Measurements from ENCODE around the gene ACP5.
"Not testable (repeated sequence)": the region's sequence is repeated elsewhere in the genome, so short reads cannot be mapped to it uniquely, and the experiment has no call there.

ACP5 gene

GRCh38 chr19:11577451-11578257 is at the start of gene ACP5:
ACP5 (minus strand) TSS chr19:11577645; CDS start chr19:11577317, 328 bp downstream.
- DNase-seq (ENCODE audit: low read depth): no peak

GRCh38 chr19:11626252-11626651 is 48.8 kb upstream of the ACP5 start:
- DNase-seq (ENCODE audit: low read depth): no peak

DNA sequence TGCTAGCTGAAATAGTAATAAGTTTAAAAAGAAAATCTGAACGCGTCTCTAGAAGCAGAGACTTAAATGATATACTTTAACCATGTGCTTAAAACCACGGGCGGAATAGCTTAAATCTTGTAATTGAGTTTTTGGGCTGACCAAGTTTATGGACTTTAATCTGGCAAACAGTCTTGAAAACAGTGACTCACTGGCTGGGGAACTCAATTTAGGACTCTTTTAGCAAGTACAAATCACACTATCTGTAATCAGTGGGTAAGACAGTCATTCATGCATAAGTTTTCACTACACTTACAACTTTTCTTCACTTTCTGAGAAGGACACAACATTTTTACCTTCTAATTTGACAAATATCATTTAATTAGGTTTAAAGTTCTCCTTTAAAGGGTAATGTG is 46.6 kb upstream of the ACP5 start:
- no peak for DNase-seq (ENCODE audit: low read depth)

GRCh38 chr19:11622401-11622800 is 45.0 kb upstream of the ACP5 start:
- not testable (repeated sequence) for DNase-seq (ENCODE audit: low read depth)

GRCh38 chr19:11620553-11620952 is 43.1 kb upstream of the ACP5 start:
- DNase-seq (ENCODE audit: low read depth): no peak

DNA sequence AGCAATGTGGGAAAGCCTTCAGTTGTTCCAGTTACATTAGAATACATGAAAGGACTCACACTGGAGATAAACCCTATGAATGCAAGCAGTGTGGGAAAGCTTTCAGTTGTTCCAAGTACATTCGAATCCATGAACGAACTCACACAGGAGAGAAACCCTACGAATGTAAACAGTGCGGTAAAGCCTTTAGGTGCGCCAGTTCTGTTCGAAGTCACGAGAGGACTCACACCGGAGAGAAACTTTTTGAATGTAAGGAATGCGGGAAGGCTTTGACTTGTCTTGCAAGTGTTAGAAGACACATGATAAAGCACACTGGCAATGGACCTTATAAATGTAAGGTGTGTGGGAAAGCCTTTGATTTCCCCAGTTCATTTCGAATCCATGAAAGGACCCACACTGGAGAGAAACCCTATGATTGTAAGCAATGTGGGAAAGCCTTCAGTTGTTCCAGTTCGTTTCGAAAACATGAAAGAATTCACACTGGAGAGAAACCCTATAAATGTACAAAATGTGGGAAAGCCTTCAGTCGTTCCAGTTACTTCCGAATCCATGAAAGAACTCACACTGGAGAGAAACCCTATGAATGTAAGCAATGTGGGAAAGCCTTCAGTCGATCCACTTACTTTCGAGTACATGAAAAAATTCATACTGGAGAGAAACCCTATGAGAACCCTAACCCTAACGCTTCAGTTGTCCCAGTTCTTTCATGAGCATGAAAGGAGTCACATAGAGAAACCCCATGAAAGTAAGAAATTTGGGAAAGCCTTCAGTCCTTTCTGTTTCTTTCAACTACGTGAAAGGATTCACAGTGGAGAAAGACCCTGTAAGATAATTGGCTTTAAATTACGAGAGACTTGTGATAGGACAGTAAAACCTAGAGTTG is 40.0 kb upstream of the ACP5 start:
- DNase-seq (ENCODE audit: low read depth): no peak

DNA sequence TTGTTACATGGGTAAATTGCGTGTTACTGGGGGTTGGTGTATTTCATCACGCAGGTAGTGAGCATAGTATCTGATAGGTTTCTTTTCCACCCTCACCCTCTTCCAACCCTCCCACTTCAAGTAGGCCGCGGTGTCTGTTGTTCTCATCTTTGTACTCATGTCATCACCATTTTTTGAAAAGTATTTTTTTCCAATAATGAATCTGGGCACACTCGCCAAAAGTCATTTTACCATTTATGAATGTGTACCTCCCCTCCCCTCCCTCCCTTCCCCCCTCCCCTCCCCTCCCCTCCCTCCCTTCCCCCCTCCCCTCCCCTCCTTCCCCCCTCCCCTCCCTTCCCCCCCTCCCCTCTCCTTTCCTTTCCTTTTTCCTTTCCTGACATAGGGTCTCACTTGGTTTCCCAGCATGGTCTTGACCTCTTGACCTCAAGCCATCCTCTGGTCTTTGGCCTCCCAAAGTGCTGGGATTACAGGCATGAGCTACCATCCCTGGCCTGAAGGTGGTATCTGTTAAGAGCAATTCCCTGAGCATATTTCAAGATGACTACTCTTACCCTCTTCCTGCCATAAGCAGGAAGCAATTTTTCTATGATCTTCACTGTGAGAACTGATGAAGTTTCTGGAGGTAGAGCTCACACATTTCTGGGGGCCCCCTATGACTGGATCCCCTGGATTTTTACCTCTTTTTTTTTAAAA is 35.5 kb upstream of the ACP5 start:
- DNase-seq (ENCODE audit: low read depth): no peak

DNA sequence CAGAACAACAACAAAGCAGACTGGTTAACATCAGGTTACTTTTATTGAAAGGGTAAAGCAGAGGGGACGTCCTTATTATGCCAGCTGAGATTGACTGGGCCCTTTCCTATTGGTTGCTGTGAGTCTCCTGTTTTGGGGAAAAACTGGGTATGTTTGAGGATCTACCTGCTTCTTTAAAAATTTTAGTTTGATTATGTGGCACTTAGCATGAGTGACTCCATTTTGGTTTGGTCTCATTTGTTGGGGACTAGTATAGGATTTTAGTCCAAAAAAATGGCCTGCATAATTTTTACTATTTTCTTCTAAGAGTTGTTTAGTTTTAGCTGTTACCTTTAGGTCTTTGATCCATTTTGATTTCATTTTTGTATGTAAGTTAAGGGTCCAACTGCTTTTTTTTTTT is 34.3 kb upstream of the ACP5 start:
- no peak for DNase-seq (ENCODE audit: low read depth)

- DNase-seq (ENCODE audit: low read depth): no peak
These were observed 29.0 kb upstream of the ACP5 start for GRCh38 chr19:11606484-11606883.

DNA sequence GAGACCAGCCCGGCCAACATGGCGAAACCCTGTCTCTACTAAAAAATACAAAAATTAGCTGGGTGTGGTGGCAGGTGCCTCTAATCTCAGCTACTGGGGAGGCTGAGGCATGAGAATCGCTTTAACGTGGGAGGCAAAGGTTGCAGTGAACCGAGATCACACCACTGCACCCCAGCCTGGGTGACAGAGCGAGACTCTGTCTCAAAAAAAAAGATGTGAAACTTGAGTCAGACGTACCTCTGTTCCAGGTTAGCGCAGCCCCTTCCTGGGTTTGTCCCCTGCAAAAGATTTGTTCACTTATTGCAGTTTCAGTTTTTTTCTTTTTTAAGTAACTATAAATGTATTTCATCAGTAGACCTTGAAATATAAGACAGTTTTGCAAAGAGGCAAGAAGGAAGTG is 22.3 kb upstream of the ACP5 start:
- DNase-seq (ENCODE audit: low read depth): not testable (repeated sequence)

- DNase-seq (ENCODE audit: low read depth): no peak
These were observed 21.3 kb upstream of the ACP5 start for GRCh38 chr19:11598746-11599145.

DNA sequence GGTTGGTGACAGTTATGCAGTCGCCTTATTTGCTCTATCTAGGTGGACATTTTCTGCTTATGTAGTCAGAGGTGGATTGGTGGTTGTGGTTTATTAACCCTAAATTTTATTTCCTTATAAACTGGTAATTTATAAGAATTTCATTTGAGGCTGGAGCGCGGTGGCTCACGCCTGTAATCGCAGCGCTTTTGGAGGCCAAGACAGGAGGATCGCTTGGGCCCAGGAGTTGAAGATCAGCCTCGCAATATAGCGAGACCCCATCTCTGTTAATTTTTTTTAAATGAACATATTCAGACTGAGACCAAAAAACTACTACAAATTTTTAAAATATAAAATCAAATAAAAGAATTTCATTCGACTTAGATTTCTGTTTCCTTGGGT is 20.6 kb upstream of the ACP5 start:
- DNase-seq (ENCODE audit: low read depth): no peak

- DNase-seq (ENCODE audit: low read depth): peak; percentile 95
These were observed 20.0 kb upstream of the ACP5 start, which contains the start of gene ZNF627 for GRCh38 chr19:11597202-11598102. ZNF627 (plus strand) TSS chr19:11597483; CDS start chr19:11597628, 145 bp downstream.

GRCh38 chr19:11596156-11596555 is 18.7 kb upstream of the ACP5 start:
- no peak for DNase-seq (ENCODE audit: low read depth)

- DNase-seq (ENCODE audit: low read depth): no peak
These were observed 16.6 kb upstream of the ACP5 start for GRCh38 chr19:11594084-11594483.

DNA sequence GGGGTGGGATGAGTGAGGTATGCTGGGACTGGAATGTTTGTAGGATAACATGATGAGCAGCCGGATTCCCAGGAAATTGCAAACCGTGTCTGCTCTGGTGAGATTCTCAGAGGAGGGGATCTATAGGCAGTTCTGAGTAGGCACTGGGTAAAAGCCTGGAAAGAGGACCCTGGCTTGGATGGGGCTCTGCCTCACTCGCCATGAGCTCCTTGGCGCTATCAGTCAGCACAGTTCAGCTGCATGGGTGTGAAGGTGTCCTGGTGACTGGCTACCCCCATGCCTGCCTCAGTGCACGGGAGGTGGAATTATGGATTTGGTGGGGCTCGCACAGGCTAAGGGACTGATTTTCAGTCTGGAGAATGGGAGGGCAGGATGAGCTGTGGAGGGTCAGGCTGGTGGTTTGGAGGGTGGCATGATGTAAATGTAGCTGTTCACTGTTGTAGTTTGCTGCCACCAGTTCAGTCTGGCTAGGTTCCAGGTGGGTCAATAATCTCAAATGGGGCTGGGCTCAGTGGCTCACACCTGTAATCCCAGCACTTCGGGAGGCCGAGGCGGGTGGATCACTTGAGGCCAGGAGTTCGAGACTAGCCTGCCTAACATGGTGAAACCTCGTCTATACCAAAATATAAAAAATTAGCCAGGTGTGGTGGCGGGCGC is 10.7 kb upstream of the ACP5 start:
- no peak for DNase-seq (ENCODE audit: low read depth)

DNA sequence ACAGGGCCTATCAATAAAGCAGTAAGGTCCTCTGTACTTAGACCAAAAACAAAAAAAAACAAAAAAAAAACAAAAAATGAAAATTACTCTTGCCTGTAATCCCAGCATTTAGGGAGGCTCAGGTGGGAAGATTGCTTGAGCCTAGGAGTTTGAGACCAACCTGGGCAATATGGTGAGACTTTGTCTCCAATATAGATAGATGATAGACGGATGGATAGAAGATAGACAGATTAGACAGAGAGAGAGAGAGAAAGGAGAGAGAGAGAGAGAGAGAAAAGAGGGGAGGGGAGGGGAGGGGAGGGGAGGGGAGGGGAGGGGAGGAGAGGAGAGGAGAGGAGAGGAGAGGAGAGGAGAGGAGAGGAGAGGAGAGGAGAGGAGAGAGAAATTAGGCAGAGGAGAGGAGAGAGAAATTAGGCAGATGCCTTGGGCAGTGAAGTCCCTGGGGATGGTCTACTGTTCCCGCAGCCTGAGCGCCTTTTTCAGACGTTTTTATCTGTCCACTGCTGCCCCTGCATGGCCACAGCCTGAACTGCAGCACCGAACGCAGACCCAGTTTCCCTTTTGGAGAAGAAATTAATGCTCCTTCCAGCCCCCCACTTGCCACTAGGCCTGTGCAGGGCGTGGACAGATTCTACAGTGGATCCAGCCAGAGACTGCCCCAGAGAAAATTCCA is 10.0 kb upstream of the ACP5 start:
- DNase-seq (ENCODE audit: low read depth): peak; percentile 62

DNA sequence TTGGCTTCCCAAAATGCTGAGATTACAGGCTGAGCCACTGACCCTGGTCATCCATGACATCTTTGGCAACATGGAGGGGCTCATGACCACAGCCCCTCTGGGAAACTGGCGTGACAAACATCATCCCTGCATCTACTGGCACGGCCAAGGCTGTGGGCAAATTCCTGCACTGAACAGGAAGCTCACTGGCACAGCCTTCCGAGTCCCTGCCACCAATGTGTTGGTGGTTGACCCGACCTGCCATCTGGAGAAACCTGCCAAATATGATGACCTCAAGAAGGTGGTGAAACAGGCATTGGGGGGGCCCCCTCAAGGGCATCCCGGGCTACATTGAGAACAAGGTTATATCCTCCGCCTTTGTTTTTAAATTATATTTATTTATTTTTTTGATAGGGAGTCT is 8.9 kb upstream of the ACP5 start:
- DNase-seq (ENCODE audit: low read depth): no peak

- no peak for DNase-seq (ENCODE audit: low read depth)
These were observed 4.3 kb upstream of the ACP5 start for GRCh38 chr19:11581740-11582139.

DNA sequence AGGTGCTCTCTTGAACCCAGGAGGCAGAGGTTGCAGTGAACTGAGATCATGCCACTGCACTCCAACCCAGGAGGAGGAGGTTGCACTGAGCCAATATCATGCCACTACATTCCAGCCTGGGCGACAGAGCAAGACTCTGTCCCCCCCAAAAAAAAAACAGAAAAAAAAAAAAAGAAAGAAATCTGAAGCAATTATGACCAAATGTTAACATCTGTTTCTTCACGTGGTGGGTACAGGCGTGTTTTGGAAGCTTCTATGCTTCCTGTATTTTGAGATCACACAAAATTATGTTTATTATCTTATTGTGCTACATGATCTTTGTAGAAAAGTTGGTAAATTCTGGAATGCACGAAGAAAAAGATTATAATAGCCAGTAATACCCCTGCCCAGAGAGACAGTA is 2.7 kb upstream of the ACP5 start:
- DNase-seq (ENCODE audit: low read depth): no peak
